CD4-positive, CD25-positive, alpha-beta regulatory T cell (primary cell): ENCODE data around the gene AOAH. TPM values are rescaled to one million over a fixed set of nuclear protein-coding genes. Genes with fewer than 3 reads are reported as not detected.
"Not testable (repeated sequence)": the region's sequence is repeated elsewhere in the genome, so short reads cannot be mapped to it uniquely, and the experiment has no call there.

Experiments
- ATAC-seq, 2 donors: fragments of 150-1000 bp; cut with Tn5 transposase; one replicate each; pipeline ENCODE4 v1.10.0; 2021; ENCODE audit warnings: low read depth in 2 of 2, moderate number of reproducible peaks in 2 of 2, moderate library complexity in 1 of 2
- DNase-seq, 3 donors: peaks; one replicate each; pipeline versions ENCODE4 v3.0.0 to v3.0.0-alpha.2; 2012 to 2022; ENCODE audit warnings: mixed read lengths in 1 of 3
- H3K27ac ChIP-seq: one replicate; pipeline ENCODE4 v1.7.0; 2013; ENCODE audit warnings: mild to moderate bottlenecking, low read length; ENCODE audit not compliant: insufficient read depth, poor library complexity, severe bottlenecking
- H3K27me3 ChIP-seq: one replicate; pipeline ENCODE4 v1.7.0; 2013; ENCODE audit warnings: low read length; ENCODE audit not compliant: control insufficient read depth, insufficient read depth
- H3K36me3 ChIP-seq: one replicate; pipeline ENCODE4 v1.7.0; 2013; ENCODE audit warnings: mild to moderate bottlenecking, low read length, moderate library complexity; ENCODE audit not compliant: control insufficient read depth, insufficient read depth
- H3K4me1 ChIP-seq: 2 replicates; pipeline ENCODE4 v1.7.0; 2013; ENCODE audit warnings: mild to moderate bottlenecking, low read length; ENCODE audit not compliant: insufficient read depth, control insufficient read depth, poor library complexity, severe bottlenecking
- H3K4me3 ChIP-seq: one replicate; pipeline ENCODE4 v1.7.0; 2013; ENCODE audit warnings: low read depth, mild to moderate bottlenecking, low read length, moderate library complexity
- H3K9me3 ChIP-seq, 2 experiments: 1 replicate in 1 of 2; 2 replicates in 1 of 2; pipeline ENCODE4 v1.7.0; 2013; ENCODE audit warnings: low read length in 2 of 2, mild to moderate bottlenecking in 1 of 2, moderate library complexity in 1 of 2; ENCODE audit not compliant: control insufficient read depth in 2 of 2
- H3K27ac Mint-ChIP-seq, 3 donors: one replicate each; pipeline ENCODE4 v1.8.0; 2020 to 2022; ENCODE audit warnings: mild to moderate bottlenecking in 3 of 3, mixed read lengths in 3 of 3, moderate library complexity in 2 of 3
- H3K27me3 Mint-ChIP-seq: one replicate; pipeline ENCODE4 v1.8.0; 2022; ENCODE audit warnings: mild to moderate bottlenecking, mixed read lengths
- H3K36me3 Mint-ChIP-seq: one replicate; pipeline ENCODE4 v1.8.0; 2020; ENCODE audit warnings: mixed read lengths
- H3K4me1 Mint-ChIP-seq, 4 donors: one replicate each; pipeline ENCODE4 v1.8.0; 2020 to 2022; ENCODE audit warnings: mixed read lengths in 4 of 4, mild to moderate bottlenecking in 1 of 4
- H3K4me3 Mint-ChIP-seq, 4 donors: one replicate each; pipeline ENCODE4 v1.8.0; 2020 to 2022; ENCODE audit warnings: mild to moderate bottlenecking in 4 of 4, mixed read lengths in 4 of 4, moderate library complexity in 3 of 4
- H3K9me3 Mint-ChIP-seq, 7 donors: one replicate each; pipeline ENCODE4 v1.8.0; 2020 to 2022; ENCODE audit warnings: mixed read lengths in 7 of 7, mild to moderate bottlenecking in 3 of 7, moderate library complexity in 2 of 7
- polyA plus RNA-seq, 4 donors: library from polyadenylated mRNA; unstranded; fragments of 300-500 nt; fragmentation: Illumina TruSeq; gene quantifications; one replicate each; pipeline ENCODE4 v1.2.3, GENCODE V29; 2021
- total RNA-seq: library from RNA; stranded (reverse); gene quantifications from one replicate; pipeline ENCODE4 v1.2.3, GENCODE V29; 2022

The AOAH gene
- total and polyA plus RNA-seq, 5 donors from 2014 or later = 0.46 to 5.7 (median 1.5) TPM

- Histone ChIP-seq H3K27me3 (no peaks in the 10 kb centered on the region), H3K4me3 (no peak overlapping the region), H3K4me1 (no peaks in the 10 kb centered on the region), H3K27ac (no peak overlapping the region), H3K36me3 (no peaks in the 10 kb centered on the region), H3K9me3 (no peaks in the 10 kb centered on the region)
- Mint-ChIP-seq H3K9me3 (peaks cover 0 to 2% (median 0%) of the 10 kb centered on the region in 7 donors), H3K4me3 (no peak overlapping the region), H3K27me3 (peaks cover 4% of the 10 kb centered on the region), H3K4me1 (no peaks in the 10 kb centered on the region), H3K27ac (peak overlapping the region in 1 of 3 donors; percentile 43), H3K36me3 (no peaks in the 10 kb centered on the region)
- ATAC-seq (no peak), DNase-seq (no peak)
These were observed 71.9 kb downstream of the AOAH start for GRCh38 chr7:36652431-36652830.

- no peak overlapping the region for H3K27ac ChIP-seq
- no peak overlapping the region for H3K27ac Mint-ChIP-seq
- ATAC-seq (no peak), DNase-seq (no peak)
- no peak overlapping the region for H3K4me3 ChIP-seq
- no peaks in the 10 kb centered on the region for H3K36me3 ChIP-seq
- H3K9me3 ChIP-seq = no peaks in the 10 kb centered on the region
- no peak overlapping the region for H3K4me3 Mint-ChIP-seq
- H3K27me3 Mint-ChIP-seq = peaks cover 4% of the 10 kb centered on the region
- peaks cover 0 to 2% (median 0%) of the 10 kb centered on the region in 4 donors for H3K4me1 Mint-ChIP-seq
- H3K36me3 Mint-ChIP-seq = no peaks in the 10 kb centered on the region
- no peaks in the 10 kb centered on the region for H3K27me3 ChIP-seq
- no peaks in the 10 kb centered on the region for H3K4me1 ChIP-seq
- H3K9me3 Mint-ChIP-seq = peaks cover 0 to 2% (median 0%) of the 10 kb centered on the region in 7 donors
These were observed 72.9 kb downstream of the AOAH start for GRCh38 chr7:36651404-36651803.

- no peaks in the 10 kb centered on the region for H3K27me3 ChIP-seq
- no peaks in the 10 kb centered on the region for H3K9me3 ChIP-seq
- no peak overlapping the region for H3K4me3 ChIP-seq
- no peaks in the 10 kb centered on the region for H3K4me1 ChIP-seq
- H3K27ac Mint-ChIP-seq = no peak overlapping the region
- peaks cover 0 to 2% (median 0%) of the 10 kb centered on the region in 7 donors for H3K9me3 Mint-ChIP-seq
- no peaks in the 10 kb centered on the region for H3K36me3 ChIP-seq
- H3K36me3 Mint-ChIP-seq = no peaks in the 10 kb centered on the region
- H3K4me1 Mint-ChIP-seq = peaks cover 0 to 2% (median under 1%) of the 10 kb centered on the region in 4 donors
- no peak for ATAC-seq
- DNase-seq = no peak
- peaks cover 4% of the 10 kb centered on the region for H3K27me3 Mint-ChIP-seq
- H3K4me3 Mint-ChIP-seq = no peak overlapping the region
- no peak overlapping the region for H3K27ac ChIP-seq
These were observed 73.5 kb downstream of the AOAH start for GRCh38 chr7:36650766-36651312.

- H3K27ac Mint-ChIP-seq = no peak overlapping the region
- ATAC-seq (no peak), DNase-seq (no peak)
- no peaks in the 10 kb centered on the region for H3K4me1 ChIP-seq
- H3K36me3 Mint-ChIP-seq = no peaks in the 10 kb centered on the region
- H3K27ac ChIP-seq = no peak overlapping the region
- H3K27me3 Mint-ChIP-seq = peaks cover 4% of the 10 kb centered on the region
- H3K36me3 ChIP-seq = no peaks in the 10 kb centered on the region
- no peaks in the 10 kb centered on the region for H3K27me3 ChIP-seq
- peaks cover 0 to 2% (median 0%) of the 10 kb centered on the region in 7 donors for H3K9me3 Mint-ChIP-seq
- peaks cover 0 to 2% (median 1%) of the 10 kb centered on the region in 4 donors for H3K4me1 Mint-ChIP-seq
- H3K4me3 ChIP-seq = no peak overlapping the region
- H3K4me3 Mint-ChIP-seq = no peak overlapping the region
- H3K9me3 ChIP-seq = no peaks in the 10 kb centered on the region
These were observed 74.0 kb downstream of the AOAH start for GRCh38 chr7:36650320-36650719.

- not testable (repeated sequence) for H3K27me3 ChIP-seq, H3K4me1 ChIP-seq, H3K9me3 ChIP-seq, H3K27ac Mint-ChIP-seq, H3K4me3 Mint-ChIP-seq, H3K4me3 ChIP-seq, H3K27me3 Mint-ChIP-seq, H3K36me3 Mint-ChIP-seq, ATAC-seq, H3K4me1 Mint-ChIP-seq, H3K27ac ChIP-seq, H3K9me3 Mint-ChIP-seq, H3K36me3 ChIP-seq, DNase-seq
These were observed 75.0 kb downstream of the AOAH start for GRCh38 chr7:36649319-36649718.

- no peak overlapping the region for H3K27ac Mint-ChIP-seq
- H3K36me3 Mint-ChIP-seq = no peaks in the 10 kb centered on the region
- H3K27ac ChIP-seq = no peak overlapping the region
- H3K36me3 ChIP-seq = no peaks in the 10 kb centered on the region
- H3K4me1 Mint-ChIP-seq = peaks cover 0 to 6% (median 3%) of the 10 kb centered on the region in 4 donors
- H3K4me3 Mint-ChIP-seq = no peak overlapping the region
- H3K9me3 Mint-ChIP-seq = peaks cover 0 to 2% (median 0%) of the 10 kb centered on the region in 7 donors
- H3K9me3 ChIP-seq = no peaks in the 10 kb centered on the region
- ATAC-seq (no peak), DNase-seq (no peak)
- H3K27me3 ChIP-seq = no peaks in the 10 kb centered on the region
- no peaks in the 10 kb centered on the region for H3K4me1 ChIP-seq
- no peak overlapping the region for H3K4me3 ChIP-seq
- H3K27me3 Mint-ChIP-seq = peaks cover 4% of the 10 kb centered on the region
These were observed 75.9 kb downstream of the AOAH start for GRCh38 chr7:36648441-36648840.

GRCh38 chr7:36644625-36645422, 79.5 kb downstream of the AOAH start:
- Mint-ChIP-seq H3K4me3 (no peak overlapping the region), H3K4me1 (peaks cover 3 to 24% (median 10%) of the 10 kb centered on the region in 4 donors), H3K27me3 (no peaks in the 10 kb centered on the region), H3K36me3 (no peaks in the 10 kb centered on the region), H3K9me3 (peaks cover 0 to 1% (median 0%) of the 10 kb centered on the region in 7 donors), H3K27ac (no peak overlapping the region)
- Histone ChIP-seq H3K4me1 (peaks cover 10% of the 10 kb centered on the region), H3K36me3 (no peaks in the 10 kb centered on the region), H3K9me3 (no peaks in the 10 kb centered on the region), H3K27me3 (no peaks in the 10 kb centered on the region), H3K27ac (no peak overlapping the region), H3K4me3 (no peak overlapping the region)
- ATAC-seq = no peak
- no peak for DNase-seq

GRCh38 chr7:36642414-36642813, 81.9 kb downstream of the AOAH start:
- Histone ChIP-seq H3K27ac (no peak overlapping the region), H3K36me3 (no peaks in the 10 kb centered on the region), H3K9me3 (no peaks in the 10 kb centered on the region), H3K27me3 (no peaks in the 10 kb centered on the region), H3K4me3 (no peak overlapping the region), H3K4me1 (peaks cover 28% of the 10 kb centered on the region)
- H3K36me3 Mint-ChIP-seq = no peaks in the 10 kb centered on the region
- H3K27me3 Mint-ChIP-seq = no peaks in the 10 kb centered on the region
- no peak overlapping the region for H3K4me3 Mint-ChIP-seq
- H3K4me1 Mint-ChIP-seq = peaks cover 3 to 48% (median 24%) of the 10 kb centered on the region in 4 donors
- H3K27ac Mint-ChIP-seq = no peak overlapping the region
- H3K9me3 Mint-ChIP-seq = peaks cover 0 to 1% (median 0%) of the 10 kb centered on the region in 7 donors
- DNase-seq (no peak), ATAC-seq (no peak)
